HG02852 (cell line): ENCODE results near the gene ALX3.

Experiments used
- ATAC-seq: cut with Tn5 transposase; IDR thresholded peaks from one replicate; pipeline ENCODE4 v1.9.1; 2021; ENCODE audit warnings: mild to moderate bottlenecking, moderate library complexity; ENCODE audit not compliant: unreplicated experiment

Gene ALX3

DNA sequence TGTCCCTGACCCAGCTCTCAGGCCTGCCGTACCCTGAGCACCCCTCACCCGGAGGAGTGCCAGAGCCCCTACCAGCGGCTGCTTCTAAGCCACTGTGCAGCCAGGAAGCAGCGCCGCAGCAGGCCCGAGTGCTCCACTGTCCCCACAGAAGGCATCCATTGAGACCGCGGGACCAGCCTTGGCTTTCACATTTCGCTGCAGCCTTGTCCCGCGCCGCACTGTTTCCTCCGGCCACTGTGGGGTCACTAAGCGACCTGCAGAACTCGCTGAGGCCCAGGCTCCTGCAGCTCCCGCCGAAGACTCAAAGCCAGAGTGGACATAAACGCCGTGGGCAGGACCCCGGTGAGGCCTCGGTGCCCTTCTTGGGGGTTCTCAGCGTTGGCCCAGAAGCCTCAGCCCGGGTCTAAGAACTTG is 3.0 kb downstream of the ALX3 start:
- no peak for ATAC-seq

GRCh38 chr1:110065841-110066240 is 4.6 kb downstream of the ALX3 start:
- no peak for ATAC-seq

DNA sequence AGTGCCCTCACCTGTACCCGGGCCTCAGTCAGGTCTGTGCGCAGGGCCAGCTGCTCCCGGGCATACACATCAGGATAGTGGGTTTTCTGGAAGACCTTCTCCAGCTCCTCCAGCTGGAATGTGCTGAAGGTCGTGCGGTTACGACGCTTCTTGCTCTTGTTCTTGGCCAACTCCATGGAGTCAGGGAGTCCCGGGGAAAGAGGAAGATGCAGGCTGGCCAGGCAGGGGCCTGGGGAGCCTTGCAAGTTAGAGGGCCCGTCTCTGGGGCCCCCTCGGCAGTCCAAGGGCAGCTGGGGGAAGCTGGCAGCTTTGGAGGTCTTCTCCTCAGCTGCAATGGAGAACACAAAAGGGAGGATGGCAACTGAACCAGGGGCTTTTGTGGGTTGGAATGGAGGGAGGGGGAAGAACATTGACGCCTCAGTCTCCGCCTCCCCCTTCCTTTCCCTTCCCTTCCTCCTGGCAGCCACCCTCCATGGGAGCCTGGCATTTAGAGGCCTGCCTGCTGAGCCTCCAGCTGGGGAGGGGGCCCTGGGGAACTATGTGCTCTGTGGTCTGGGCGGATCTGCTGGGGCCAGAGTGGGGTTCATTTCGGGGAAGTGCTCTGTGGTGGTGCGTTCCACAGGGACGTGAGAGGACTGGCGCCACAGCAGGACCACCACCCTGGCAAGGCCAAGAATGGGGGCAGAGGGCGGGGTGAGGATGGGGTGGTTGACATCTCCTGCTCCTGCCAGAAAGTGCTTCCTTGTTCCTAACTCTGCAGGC is 5.7 kb downstream of the ALX3 start:
- ATAC-seq, result no peak

GRCh38 chr1:110063781-110064180 is 6.7 kb downstream of the ALX3 start:
- ATAC-seq, result no peak

DNA sequence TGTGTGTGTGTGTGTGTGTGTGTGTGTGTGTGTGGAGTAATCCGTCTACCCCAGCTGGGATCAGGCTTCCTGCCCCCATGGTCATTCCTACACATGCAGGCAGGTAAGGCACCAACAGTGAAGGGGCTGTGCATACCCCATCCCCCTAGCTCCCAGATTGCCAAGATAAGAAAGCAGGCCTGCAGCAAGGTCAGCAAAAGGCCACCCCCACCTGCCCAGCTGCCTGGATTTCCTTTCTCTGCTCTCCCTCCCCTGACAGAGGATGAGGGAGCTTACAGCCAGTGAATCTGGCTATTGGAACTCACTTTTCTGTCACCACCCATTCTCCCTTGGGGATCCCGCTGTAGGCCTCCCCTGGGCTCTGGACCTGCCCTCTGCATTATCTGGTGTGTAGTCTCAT is 7.9 kb downstream of the ALX3 start:
- ATAC-seq, result no peak

DNA sequence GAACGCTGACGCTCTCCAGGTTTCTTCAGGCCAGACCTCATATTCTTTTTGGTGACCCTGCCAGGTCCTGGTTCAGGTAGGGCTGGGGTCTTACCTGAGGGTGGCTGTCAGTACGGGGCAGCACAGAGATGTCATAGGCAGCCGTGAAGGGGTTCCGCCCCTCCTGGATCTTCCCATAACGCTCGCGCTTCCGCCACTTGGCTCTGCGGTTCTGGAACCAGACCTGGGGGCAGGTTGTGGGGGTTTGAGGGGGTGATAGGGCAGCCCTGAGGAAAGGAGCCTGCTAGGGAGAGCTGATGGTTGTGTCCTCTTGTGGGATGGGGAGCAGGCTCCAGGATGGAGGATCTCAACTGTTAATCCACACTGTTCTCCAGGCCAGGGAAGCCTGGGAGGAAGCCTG is 9.1 kb downstream of the ALX3 start:
- ATAC-seq, result no peak

- no peak for ATAC-seq
These were observed 9.8 kb downstream of the ALX3 start for GRCh38 chr1:110060662-110061060.

DNA sequence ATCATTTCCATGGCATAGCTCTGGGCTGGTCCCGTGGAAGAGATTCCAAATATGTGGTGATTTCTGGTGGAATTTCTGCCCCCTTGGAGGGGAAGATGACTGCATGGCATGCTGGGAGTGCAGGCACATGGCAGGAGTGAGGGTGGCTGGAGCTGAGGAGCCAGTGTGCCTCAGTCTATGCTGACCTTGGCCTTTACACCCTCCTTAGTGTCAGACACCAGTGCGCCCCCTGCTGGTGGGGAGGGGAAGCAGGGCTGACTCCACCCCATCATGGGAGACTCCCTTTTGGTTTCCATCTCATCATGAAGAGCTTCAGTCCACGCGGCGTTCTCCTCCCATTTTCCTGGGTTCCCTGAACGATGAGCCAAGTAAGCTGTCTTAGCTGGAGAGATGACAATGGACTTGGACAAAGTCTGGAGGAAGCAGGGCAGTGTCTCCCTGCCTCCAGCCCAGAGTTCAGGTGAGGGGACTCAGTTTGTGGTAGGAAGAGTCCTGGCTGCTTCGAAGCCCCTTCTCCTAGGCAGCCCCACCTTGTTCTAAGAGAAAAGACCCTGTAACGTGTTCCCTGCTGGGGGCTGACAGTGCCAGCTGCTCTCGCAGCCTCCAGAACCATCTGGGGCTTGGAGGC is 10.3 kb downstream of the ALX3 start:
- no peak for ATAC-seq

- ATAC-seq, result no peak
These were observed 11.2 kb downstream of the ALX3 start for GRCh38 chr1:110059133-110059863.

DNA sequence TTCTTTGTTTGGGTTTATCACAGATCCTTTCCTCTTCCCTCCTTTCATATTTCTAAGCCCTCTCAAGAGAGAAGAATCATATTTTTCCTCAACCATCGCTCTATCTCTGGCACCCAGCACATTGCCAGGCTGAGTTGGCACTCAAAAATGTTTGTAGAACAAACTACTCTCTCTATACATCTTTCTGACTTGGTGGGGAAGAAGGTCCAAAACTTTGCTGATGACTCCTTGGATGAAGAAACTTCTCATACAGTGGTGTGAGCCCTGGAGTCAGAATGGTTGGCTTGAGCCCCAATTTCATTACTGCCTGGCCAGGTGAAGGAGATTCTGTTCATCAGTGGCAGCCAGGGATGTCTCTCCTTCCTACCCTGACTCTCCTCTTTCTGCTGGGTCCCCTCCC is 11.9 kb downstream of the ALX3 start:
- no peak for ATAC-seq

- no peak for ATAC-seq
These were observed 12.4 kb downstream of the ALX3 start for GRCh38 chr1:110057963-110058518.

- no peak for ATAC-seq
These were observed 13.7 kb downstream of the ALX3 start for GRCh38 chr1:110056776-110057175.

DNA sequence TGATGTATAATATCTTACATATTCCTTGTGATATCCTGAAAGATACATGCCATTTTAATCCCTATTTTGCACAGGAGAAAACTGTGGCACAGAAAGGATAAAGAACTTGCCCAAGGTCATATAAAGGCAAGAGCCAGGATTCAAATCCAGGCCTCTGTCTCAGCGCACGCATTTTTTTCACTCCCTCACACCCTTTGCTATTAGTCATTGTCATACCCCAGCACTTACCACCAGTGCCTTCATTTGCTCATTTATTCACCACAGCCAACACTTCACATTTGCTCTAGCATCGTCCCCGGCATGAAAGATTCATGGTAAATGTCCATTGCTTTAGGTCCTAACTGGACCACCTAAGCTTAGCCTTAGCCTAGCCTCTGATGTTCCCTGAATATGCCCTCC is 14.2 kb downstream of the ALX3 start:
- no peak for ATAC-seq

GRCh38 chr1:110055493-110056284 is 14.8 kb downstream of the ALX3 start:
- no peak for ATAC-seq

DNA sequence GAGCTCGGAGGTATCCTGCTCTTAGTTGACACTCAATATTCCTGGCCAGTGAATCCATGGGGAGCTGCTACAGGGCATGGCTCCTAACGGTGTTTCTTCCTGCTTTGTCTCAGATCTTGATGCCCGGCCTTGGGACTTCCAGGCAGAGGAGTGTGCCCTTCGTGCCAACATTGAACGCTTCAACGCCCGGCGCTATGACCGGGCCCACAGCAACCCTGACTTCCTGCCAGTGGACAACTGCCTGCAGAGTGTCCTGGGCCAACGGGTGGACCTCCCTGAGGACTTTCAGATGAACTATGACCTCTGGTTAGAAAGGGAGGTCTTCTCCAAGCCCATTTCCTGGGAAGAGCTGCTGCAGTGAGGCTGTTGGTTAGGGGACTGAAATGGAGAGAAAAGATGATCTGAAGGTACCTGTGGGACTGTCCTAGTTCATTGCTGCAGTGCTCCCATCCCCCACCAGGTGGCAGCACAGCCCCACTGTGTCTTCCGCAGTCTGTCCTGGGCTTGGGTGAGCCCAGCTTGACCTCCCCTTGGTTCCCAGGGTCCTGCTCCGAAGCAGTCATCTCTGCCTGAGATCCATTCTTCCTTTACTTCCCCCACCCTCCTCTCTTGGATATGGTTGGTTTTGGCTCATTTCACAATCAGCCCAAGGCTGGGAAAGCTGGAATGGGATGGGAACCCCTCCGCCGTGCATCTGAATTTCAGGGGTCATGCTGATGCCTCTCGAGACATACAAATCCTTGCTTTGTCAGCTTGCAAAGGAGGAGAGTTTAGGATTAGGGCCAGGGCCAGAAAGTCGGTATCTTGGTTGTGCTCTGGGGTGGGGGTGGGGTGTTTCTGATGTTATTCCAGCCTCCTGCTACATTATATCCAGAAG is 16.7 kb downstream of the ALX3 start:
- ATAC-seq, result no peak

DNA sequence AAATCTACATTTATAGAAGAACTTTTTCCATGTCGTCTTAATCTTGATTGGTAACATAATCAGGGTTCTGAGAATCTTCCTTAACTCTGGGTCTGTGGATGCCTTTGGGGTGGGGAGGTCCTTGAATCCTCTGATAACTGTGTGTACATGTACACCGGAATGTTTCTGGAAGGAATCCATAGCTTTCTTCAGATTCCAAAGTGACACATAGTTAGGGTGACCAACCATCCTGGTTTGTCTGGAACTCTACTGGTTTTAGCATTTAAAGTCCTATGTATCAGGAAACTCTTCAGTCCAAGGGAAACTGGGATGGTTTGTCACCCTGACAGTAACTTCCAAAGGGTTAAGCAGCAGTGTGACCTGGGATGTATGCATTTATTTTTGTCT is 19.2 kb downstream of the ALX3 start:
- ATAC-seq, result no peak

DNA sequence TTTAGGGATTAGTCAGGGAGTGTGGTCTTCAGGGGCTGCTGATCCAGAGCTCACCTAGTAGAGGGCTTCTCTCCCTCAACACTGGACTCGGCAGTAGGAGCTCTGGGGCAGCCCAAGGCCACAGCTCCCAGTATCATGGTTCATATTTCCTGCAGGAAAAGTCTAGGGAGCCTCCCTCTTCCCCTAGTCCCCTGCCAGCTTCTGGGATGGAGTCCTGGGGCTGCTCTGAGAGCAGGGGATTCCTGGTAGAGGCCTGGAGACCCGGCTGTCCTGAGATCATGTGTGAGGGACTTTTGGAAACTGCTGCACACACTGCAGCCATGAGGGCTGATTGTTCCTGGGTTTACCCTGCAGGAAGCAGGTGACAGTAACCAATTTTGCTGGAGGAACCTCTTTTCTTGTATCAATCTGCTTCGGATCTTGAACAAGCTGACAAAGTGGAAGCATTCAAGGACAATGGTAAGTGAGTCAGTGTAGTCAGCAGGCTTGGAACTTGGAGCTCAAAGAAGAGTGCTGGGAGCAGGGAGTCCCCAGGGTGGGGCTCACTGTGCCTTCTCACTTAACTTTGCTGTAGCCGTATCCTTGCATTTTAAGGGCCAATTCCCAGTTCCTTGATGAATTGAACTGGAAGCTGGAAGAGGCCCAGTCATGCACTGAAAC is 19.7 kb downstream of the ALX3 start:
- no peak for ATAC-seq

DNA sequence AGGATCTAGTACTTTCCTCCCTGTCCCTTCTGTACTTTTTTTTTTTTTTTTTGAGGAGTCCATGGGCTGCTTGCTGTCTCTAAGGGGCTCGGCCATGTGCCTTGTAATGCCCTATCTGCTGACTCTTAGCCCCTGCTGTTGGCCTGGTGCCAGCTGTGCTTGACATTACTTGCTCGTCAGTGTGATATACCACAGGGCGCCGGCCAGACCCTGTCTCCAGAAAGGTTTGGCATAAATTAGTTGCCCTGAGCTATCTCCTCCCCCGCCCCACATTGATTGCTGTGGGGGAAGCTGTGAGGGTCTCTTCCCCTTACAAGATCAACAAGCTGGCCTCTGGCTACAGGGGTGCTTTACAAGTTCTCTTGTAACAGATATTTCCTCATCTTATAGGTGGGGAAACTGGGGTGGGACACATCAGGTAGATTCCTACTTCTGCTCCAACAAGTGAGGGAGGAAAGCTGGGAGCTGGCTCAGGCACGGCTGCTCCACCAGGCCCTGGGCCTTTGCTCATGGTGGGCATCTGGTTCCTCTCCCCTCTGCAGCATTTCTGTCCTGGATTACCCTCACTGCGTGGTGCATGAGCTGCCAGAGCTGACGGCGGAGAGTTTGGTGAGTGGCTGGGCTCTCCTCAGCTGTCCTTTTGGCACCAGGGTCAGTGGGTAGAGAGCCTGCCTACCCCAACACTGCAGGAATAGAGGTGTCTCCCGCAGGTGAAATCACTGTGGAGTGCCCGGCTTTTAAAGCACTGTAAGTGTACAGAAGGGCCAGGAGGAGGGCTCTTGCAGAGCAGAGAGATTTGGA is 20.5 kb downstream of the ALX3 start:
- no peak for ATAC-seq
